ENCODE data around the gene ERRFI1.
"Not testable (repeated sequence)": the region's sequence is repeated elsewhere in the genome, so short reads cannot be mapped to it uniquely, and the experiment has no call there.

Gene ERRFI1

DNA sequence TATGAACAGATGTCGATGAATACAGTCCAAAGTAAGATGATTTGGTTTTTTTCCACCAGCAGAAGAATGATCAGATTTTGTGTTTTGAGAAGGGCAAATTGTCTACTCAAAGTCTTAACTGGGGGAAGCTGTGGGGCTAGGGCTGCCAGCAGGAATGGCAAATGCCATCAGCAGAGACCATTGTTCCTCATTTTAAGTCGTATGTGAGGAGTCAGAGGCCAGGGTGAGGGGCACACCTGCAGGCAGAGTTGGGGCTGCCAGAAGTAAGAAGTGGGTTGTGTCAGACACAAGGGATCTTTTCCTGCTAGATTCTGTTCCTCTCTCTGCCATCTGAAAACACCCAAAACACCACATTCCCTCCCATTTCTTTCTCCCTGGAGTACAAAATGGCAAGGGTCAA lies 55.9 kb downstream of the ERRFI1 start:
- no peak for DNase-seq (ENCODE audit: low read depth)

DNA sequence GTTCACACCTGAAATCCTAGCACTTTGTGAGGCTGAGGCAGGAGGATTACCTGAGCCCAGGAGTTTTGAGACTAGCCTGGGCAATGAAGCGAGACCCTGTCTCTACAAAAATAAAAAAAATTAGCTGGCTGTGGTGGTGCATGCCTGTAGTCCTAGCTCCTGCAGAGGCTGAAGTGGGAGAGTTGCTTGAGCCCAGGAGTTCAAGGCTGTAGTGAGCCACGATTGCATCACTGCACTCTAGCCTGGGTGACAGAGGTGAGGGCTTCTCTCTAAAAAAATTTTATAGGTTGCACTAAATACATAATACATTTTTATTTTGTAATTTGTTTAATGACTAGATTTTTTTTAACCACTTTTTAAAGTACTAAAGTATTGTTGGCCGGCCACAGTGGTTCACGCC lies 58.5 kb downstream of the ERRFI1 start:
- no peak for DNase-seq (ENCODE audit: low read depth)

DNA sequence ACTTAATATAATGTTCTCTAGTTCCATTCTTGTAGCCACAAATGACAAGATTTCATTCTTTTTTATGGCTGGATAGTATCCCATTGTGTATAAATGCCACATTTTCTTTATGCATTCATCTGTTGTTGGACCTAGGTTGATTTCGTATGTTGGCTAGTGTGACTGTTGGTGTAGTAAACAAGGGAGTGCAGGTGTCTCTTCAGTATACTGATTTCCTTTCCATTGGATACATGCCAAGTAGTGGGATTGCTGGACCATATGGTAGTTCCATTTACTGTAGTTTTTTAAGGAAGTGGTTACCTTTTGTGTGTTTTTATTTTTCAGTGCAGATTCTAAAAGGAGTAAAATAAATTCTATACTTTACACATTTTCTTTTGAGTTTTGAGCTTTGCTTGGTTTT lies 58.9 kb downstream of the ERRFI1 start:
- no peak for DNase-seq (ENCODE audit: low read depth)

DNA sequence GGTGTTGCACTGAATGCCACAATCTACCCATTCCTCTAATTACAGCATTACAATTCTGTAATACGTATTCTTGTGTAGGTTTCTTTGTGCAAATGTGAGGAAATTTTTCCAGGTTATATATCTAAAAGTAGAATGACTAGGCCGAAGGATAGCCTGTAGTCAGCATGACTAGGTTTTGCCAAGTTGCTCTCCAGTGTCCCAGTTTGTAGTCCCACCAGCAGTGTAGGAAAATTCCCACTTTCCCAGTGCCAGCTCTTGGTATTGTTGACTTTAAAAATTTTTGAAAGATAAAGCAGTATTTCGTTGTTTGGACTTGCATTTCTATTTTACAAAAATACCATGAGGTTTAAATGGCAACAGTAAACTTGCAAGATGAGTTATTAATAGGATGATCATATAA lies 61.6 kb downstream of the ERRFI1 start:
- DNase-seq (ENCODE audit: low read depth), result no peak

DNA sequence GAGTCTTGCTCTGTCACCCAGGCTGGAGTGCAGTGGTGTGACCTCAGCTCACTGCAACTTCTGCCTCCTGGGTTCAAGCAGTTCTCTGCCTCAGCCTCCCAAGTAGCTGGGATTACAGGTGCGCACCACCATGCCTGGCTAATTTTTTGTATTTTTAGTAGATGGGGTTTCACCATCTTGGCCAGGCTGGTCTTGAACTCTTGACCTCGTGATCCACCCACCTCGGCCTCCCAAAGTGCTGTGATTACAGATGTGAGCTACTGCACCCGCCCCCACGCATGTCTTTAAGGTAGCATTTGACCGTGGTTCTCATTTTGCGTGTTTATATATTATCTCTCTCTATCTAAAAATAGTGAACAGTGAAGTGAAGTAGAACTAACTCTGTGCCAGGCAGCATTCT lies 62.3 kb downstream of the ERRFI1 start:
- not testable (repeated sequence) for DNase-seq (ENCODE audit: low read depth)

DNA sequence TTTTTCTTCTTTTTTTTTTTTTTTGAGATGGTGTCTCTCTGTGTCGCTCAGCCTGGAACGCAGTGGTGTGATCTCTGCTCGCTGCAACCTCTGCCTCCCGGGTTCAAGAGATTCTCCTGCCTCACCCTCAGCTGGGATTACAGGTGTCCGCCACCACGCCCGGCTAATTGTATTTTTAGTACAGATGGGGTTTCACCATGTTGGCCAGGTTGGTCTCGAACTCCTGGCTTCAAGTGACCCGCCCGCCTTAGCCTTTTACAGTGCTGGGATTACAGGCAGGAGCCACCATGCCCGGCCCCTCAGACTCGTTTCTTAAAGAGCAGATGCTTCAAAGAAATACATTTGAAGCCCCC lies 62.8 kb downstream of the ERRFI1 start:
- not testable (repeated sequence) for DNase-seq (ENCODE audit: low read depth)

DNA sequence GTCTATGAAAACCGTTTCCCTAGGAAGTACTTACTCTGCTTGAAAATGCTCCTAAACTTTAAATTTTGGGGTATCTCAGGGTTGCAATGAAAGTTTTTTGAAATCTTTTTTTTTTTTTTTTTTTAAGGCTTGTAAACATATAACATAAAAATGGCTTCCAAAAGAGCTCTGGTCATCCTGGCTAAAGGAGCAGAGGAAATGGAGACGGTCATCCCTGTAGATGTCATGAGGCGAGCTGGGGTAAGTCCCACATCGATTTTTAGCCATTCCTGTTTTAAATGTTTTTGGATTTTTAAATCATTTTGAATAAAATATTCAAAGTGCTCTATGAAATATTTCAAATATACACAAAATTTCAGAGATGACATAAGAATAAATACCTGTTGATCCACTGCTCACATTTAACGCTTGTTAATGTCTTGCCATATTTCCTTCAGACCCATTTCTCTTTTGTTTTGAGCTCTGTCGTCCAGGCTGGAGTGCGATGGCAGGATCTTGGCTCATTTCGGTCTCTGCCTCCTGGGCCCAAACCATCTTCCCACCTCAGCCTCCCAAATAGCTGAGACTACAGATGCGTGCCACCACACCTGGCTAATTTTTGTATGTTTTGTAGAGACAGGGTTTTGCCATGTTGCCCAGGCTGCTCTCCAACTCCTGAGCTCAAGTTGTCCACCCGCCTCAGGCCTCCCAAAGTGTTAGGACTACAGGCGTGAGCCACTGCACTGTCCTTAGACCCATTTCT lies 63.3 kb downstream of the ERRFI1 start:
- peak; percentile 29 for DNase-seq (ENCODE audit: low read depth)

DNA sequence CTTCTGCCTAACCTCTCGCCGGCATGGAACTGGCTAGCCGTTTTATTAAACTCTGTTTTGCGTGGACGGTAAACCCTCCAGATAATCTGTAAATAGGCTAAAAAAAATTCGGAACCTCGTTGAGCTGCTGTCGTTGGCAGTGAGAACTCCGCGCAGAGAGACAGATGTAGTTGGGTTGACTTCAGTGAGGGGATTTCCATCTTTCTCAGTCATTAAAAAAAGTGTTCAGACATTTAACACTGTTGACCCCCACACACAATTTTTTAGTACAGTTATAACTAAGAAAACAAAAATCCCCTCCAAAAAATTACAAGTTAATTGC lies 64.1 kb downstream of the ERRFI1 start:
- DNase-seq (ENCODE audit: low read depth), result no peak
